Ramos (cell line): ENCODE data around the gene MGRN1.
"Not testable (repeated sequence)": the region's sequence is repeated elsewhere in the genome, so short reads cannot be mapped to it uniquely, and the experiment has no call there.

ENCODE experiments used
- in situ Hi-C: fragments of 300-500 bp; cut with MboI; formaldehyde crosslinking; loops from one replicate; pipeline ENCODE4 v1.14.3; 2022; ENCODE audit warnings: low sequenced_read_pairs; ENCODE audit not compliant: unreplicated experiment

MGRN1 gene

GRCh38 chr16:4649744-4650442, 25.3 kb downstream of the MGRN1 start:
- in situ Hi-C loops, result no loop called here

DNA sequence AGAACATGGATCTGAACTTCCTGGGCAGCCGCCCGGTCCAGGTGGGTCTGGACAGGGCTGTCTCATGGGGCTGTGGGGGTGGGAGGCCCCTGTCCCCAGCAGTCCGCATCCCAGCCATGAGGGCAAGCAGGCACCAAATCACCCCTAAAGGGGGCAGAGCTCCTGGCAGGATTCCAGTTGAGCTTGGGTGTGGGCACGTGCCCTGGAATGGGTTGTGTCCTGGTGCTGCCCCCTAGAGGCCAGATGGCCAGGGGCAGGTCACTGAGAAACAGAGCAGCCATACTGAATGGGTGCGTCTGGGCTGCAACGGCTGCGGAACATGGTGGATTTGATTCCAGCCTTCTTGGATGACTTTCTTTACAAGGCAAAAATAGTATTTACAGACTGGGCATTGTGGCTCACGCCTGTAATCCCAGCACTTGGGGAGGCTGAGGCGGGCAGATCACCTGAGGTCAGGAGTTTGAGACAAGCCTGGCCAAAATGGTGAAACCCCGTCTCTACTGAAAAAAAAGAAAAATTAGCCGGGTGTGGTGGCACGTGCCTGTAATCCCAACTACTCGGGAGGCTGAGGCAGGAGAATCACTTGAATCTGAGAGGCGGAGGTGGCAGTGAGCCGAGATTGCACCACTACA, 25.9 kb downstream of the MGRN1 start:
- in situ Hi-C loops, result not testable (repeated sequence)

- in situ Hi-C loops, result no loop called here
Observed at GRCh38 chr16:4651827-4652226, 27.2 kb downstream of the MGRN1 start.

- in situ Hi-C loops, result no loop called here
Observed at GRCh38 chr16:4652561-4652960, 27.9 kb downstream of the MGRN1 start.

- in situ Hi-C loops, result no loop called here
Observed at GRCh38 chr16:4654011-4654963, 29.7 kb downstream of the MGRN1 start.

DNA sequence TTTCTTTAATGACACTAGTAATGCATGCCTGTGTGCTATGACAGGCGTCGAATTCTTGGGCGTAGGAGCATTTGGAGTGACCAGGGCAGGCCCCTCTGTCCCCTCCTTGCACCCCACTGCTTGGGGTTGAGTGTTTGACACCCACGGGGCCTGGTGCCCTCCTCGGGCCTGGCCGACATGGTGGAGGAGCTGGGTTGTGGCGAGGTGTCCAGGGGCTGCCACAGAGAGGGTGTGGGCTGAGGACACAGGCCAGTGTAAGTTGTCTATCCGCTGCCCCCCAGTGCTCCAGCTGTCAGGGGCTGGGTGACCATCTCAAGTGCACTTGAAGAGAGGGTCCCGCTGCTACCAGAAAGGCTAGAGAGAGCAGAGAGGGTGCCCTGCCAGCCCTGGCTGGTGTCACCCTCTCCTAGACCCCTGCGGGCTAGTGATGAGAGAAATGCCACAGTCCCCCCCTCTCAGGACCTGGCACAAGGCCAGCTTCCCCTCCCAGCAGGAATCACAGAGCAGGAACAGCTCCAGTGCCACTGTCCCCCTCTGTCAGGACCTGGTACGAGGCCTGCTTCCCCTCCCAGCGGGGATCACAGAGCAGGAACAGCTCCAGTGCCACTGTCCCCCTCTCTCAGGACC, 30.5 kb downstream of the MGRN1 start:
- in situ Hi-C loops, result no loop called here

DNA sequence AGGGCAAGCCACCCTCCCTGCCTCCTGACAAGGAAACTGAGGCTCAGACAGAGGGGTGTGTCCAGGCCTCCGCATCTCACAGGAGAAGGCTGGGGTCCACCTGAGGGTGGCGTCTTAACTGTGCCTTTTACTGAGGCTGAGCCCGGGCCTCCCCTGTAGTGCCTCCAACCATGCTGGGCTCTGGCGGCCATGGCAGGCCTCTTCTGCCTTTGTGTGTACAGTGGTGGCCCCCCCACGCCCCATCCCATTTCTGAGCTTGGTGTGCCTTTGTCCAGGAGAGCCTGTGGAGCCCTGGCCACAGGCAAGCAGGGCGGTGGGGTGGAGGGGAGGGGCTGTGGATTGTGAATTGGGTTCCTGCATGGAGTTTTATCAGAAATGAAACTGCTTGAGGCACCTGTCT, 31.2 kb downstream of the MGRN1 start:
- in situ Hi-C loops, result no loop called here

DNA sequence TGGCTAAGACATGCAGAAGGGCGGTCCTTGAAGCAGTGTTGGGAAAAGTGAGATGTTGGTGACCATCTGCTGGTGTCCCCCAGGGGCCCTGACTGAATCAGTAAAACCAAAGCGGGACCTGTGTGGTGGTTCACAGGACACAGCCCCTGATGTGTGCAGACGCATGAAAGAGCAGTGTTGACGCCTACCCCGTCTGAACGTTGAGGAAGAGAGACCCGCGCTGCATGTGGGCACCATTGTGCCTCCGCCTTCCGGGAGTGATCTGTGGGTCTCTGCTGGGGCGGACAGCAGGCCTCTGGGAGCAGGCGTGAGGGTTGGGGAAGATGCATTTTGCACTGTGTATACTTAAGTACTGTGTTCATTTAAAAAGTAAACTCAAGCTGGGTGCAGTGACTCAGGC, 31.6 kb downstream of the MGRN1 start:
- in situ Hi-C loops, result no loop called here

DNA sequence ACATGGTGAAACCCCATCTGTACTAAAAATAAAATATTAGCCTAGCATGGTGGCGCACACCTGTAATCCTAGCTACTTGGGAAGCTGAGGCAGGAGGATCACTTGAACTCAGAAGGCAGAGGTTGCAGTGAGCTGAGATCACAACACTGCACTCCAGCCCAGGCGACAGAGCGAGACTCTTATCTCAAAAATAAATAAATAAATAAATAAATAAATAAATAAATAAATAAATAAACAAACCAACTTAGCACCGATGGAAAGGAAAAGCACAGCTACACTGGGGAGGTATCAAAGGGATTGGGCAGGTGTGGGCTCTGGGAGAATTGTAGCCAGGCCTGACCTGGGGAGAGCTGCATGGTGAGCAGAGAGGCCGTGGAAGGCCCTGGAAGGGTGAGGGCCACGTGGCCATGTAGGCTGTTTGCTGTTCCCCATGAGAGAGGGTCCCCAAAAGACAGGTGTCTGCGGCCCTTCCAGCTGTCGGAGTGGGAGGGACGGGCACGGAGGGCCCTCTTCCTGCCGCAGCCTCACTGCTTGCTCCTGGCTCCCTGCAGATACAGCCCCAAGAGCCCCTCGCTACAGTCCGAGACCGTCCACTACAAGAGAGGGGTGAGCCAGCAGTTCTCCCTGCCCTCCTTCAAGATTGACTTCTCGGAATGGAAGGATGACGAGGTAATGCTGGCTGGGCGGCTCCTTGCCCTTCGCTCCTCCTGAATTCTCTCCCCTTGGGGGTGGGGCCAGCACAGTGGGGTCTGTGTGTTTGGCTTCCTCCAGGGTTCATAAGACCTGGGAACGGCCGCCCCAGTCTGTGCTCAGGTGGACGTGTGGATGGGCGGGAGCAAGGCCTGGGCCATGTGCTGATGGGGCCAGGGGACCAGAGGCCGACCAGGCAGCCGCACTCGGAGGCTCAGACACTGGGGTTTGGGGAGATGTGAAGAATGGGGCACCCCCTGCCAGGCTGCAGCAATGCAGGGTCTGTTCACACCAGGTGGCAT, 32.4 kb downstream of the MGRN1 start:
- in situ Hi-C loops, result no loop called here

DNA sequence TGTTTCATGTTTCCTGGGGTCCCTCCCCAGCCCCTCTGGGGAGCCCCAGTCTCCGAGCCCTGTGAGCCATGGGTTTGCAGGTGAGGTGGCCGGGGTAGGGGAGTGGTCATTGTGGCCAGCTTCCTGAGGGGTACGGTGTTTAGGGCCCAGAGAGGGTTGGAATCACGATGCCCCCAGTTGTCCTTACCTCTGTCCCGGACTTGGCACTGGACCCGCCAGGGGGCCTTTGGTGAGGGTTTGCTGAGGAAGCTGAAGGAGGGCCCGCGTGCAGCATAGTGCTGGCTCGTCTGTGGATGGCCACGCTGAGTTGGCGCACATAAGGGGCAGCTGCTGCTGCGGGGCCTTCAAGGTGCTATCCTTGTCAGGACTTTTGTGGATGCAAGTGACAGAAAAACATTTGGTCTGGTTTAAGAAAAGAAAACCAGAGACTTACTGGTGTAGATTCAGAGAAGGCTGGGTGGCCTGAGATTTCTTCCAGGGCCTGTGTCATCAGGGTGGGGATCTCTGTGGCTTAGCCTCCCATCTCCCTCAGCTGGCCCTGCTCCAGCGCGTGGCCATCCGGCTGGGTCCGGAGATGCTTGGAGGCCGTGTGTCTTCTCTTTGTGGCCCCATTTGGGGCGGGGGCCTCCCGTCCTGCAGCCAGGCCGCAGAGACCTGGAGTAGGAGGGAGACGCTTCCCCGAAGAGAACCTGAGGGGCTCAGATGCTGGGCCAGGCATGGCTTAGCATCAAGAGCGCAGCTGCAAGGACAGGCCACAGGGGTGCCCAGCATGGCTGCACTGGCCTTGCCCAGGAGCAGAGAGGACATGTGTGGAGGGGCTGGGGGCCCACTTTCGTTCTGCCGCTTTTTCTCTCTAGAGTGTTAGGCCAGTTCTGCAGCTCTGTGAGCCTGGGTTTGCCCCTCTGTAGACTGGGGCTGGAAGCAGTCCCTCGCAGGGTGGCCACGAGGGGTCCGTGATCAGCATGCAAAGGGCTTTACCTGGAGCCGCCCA, 35.0 kb downstream of the MGRN1 start:
- in situ Hi-C loops, result no loop called here

DNA sequence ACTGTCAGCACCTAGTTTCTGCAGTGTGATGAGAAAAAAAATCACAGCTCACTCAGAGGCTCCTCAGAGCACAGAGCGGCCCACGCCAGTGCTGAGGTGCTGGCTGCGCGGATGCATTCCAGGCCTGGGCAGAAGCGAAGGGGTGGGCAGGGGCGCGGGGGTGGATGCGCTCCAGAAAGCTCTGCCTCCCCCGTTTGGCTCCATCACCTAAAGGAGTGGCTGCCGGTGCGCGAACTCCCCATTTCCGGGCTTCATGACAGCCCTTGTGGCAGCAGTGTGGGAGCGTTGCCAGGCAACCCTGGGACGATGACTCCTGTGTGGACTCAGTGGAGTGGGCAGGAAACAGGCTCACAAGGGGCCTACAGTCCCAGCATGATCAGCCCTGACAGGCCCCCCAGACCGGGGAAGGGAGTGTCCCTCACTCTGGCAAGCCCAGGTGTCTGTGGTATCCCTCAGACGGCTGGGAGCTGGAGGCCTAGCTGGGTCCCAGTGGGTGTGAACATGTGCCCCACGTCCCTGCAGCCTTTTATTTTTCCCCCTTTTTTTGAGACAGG, 35.9 kb downstream of the MGRN1 start:
- in situ Hi-C loops, result no loop called here

- in situ Hi-C loops, result no loop called here
Observed at GRCh38 chr16:4661661-4662060, 37.0 kb downstream of the MGRN1 start.

DNA sequence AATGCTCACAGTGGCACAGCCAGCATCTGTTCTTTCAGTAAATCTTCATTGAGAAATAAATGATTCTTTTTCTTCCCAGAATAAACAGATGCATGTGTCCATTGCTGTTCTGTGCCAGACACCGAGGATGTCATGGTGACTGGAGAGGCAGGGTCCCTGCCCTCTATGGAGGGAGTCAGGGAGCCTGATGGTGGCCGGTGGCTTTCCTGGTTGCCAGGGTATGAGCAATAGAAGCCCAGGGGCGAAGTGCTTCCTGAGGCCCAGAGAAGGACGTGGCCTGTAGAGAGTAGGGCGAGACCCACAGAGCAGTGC, 38.8 kb downstream of the MGRN1 start:
- in situ Hi-C loops, result no loop called here

GRCh38 chr16:4663777-4664465, 39.3 kb downstream of the MGRN1 start:
- in situ Hi-C loops, result no loop called here

- in situ Hi-C loops, result no loop called here
Observed at GRCh38 chr16:4664538-4665418, 40.2 kb downstream of the MGRN1 start.

- in situ Hi-C loops, result no loop called here
Observed at GRCh38 chr16:4666537-4667202, 42.0 kb downstream of the MGRN1 start.
